IgD-negative memory B cell (primary cell): ENCODE data around the gene ZBTB12. TPM values are rescaled to one million over a fixed set of nuclear protein-coding genes. Genes with fewer than 3 reads are reported as not detected.
"Not testable (repeated sequence)": the region's sequence is repeated elsewhere in the genome, so short reads cannot be mapped to it uniquely, and the experiment has no call there.

ENCODE experiments used
- H3K27ac Mint-ChIP-seq, 3 donors: one replicate each; pipeline ENCODE4 v1.8.0; 2020 to 2022; ENCODE audit warnings: mild to moderate bottlenecking in 3 of 3, mixed read lengths in 3 of 3, moderate library complexity in 1 of 3
- H3K27me3 Mint-ChIP-seq: one replicate; pipeline ENCODE4 v1.8.0; 2021; ENCODE audit warnings: mixed read lengths
- H3K36me3 Mint-ChIP-seq: one replicate; pipeline ENCODE4 v1.8.0; 2020; ENCODE audit warnings: mild to moderate bottlenecking, mixed read lengths
- H3K4me1 Mint-ChIP-seq, 3 donors: one replicate each; pipeline ENCODE4 v1.8.0; 2020 to 2022; ENCODE audit warnings: mixed read lengths in 3 of 3, mild to moderate bottlenecking in 1 of 3
- H3K4me3 Mint-ChIP-seq, 4 donors: one replicate each; pipeline ENCODE4 v1.8.0; 2020 to 2022; ENCODE audit warnings: mild to moderate bottlenecking in 4 of 4, mixed read lengths in 4 of 4, moderate library complexity in 3 of 4
- H3K9me3 Mint-ChIP-seq, 3 donors: one replicate each; pipeline ENCODE4 v1.8.0; 2020 to 2021; ENCODE audit warnings: mixed read lengths in 3 of 3, mild to moderate bottlenecking in 1 of 3
- polyA plus RNA-seq: library from polyadenylated mRNA; unstranded; fragments of 300-500 nt; fragmentation: Illumina TruSeq; gene quantifications from one replicate; pipeline ENCODE4 v1.2.3, GENCODE V29; 2021

ZBTB12 gene
- polyA plus RNA-seq, 1 donor from 2014 or later: not detected

GRCh38 chr6:31864123-31864562, 37.7 kb downstream of the ZBTB12 start:
- not testable (repeated sequence) for H3K9me3 Mint-ChIP-seq, H3K36me3 Mint-ChIP-seq, H3K27me3 Mint-ChIP-seq
- H3K4me1 Mint-ChIP-seq: peaks cover 13 to 17% (median 14%) of the 10 kb centered on the region in 3 donors
- peak overlapping the region; percentile 85 to 97 (median 96) for H3K27ac Mint-ChIP-seq
- peak overlapping the region; percentile 85 to 98 (median 95) for H3K4me3 Mint-ChIP-seq

DNA sequence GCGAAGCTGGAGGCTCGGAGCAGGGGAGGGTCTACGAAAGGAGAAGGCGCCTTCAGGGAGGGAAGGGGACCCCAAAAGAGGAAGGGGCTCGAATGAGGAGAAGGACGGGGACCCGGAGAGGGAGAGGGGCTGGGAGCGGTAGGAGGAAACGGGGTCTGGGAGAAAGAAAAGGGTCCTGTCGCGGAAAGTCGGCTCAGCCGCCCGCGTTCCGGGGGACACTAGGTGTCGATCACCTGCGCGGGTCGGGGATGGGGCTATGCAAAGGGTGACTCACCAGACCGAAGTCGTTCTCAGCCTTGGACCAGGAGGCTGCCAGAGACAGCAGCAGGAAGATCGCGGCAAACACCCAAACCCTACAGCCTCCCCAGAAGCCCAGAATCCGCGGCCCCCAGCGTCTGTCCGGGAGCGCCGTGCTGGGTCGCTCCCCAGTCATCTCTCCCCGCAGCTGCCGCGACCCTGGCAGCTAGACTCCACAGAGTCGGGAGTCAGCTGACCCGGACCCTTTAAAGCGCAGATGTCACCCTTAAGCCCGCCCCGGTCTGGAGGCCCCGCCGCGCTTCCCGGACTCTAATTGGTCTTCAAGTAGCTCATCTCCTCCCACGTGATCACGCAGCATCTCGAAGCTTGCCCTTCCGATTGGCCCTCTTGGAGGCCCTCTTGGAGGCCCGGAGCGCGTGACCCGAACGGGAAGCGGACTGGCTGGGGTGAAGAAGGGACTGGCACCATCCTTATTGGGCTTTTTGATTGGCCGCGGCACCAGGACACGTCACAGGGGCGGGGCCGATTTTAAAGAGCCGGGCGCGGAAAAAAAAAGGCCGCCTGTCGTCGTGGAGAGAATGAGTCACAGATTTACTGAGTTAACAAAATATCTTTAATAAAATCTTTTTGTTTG, 39.3 kb downstream of the ZBTB12 start, which contains the start of gene NEU1:
Gene NEU1 (minus strand): TSS at position 478 of the 892 bp plus-strand sequence. CDS start 45 bp downstream, at position 433.
- Mint-ChIP-seq H3K9me3 (no peaks in the 10 kb centered on the region), H3K4me3 (peak within 1 kb of the TSS; percentile 85 to 98 (median 95)), H3K36me3 (peaks cover 5% of the 10 kb centered on the region), H3K27me3 (no peaks in the 10 kb centered on the region), H3K27ac (peak within 1 kb of the TSS; percentile 85 to 97 (median 96)), H3K4me1 (peaks cover 13 to 17% (median 14%) of the 10 kb centered on the region in 3 donors)

DNA sequence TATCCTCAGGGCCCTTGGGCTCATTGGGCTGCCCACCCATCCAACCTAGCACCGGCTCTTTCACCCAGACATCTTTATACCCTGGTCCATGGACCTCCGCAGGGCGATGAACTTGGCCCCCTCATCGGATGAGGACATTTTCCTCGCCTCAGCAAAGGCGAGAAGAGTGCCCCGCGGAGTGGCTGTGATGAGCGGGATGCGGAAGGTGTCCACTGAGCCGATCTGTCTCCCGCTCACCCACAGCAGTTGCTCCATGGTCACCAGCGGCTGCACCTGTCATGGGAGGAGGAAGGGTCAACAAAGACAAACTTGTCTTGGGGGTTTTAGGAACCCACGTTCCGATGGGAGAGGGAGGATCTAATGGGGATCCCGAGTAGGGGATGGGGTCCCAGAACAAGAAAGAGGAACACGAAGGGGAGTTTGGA, 40.0 kb downstream of the ZBTB12 start:
- Mint-ChIP-seq H3K9me3 (no peaks in the 10 kb centered on the region), H3K27ac (peak overlapping the region; percentile 85 to 97 (median 96)), H3K4me3 (peak overlapping the region; percentile 85 to 98 (median 95)), H3K27me3 (no peaks in the 10 kb centered on the region), H3K36me3 (peaks cover 5% of the 10 kb centered on the region), H3K4me1 (peaks cover 13 to 17% (median 14%) of the 10 kb centered on the region in 3 donors)

- Mint-ChIP-seq H3K4me1 (peaks cover 13 to 17% (median 14%) of the 10 kb centered on the region in 3 donors), H3K27ac (peak overlapping the region in 1 of 3 donors; percentile 85), H3K9me3 (no peaks in the 10 kb centered on the region), H3K36me3 (peaks cover 5% of the 10 kb centered on the region), H3K4me3 (peak overlapping the region in 2 of 4 donors; percentile 85 to 95), H3K27me3 (no peaks in the 10 kb centered on the region)
Observed at GRCh38 chr6:31861150-31861549, 40.7 kb downstream of the ZBTB12 start.

- Mint-ChIP-seq H3K9me3 (no peaks in the 10 kb centered on the region), H3K4me1 (peaks cover 13 to 17% (median 14%) of the 10 kb centered on the region in 3 donors), H3K36me3 (peaks cover 5% of the 10 kb centered on the region), H3K27me3 (no peaks in the 10 kb centered on the region), H3K4me3 (peak overlapping the region in 2 of 4 donors; percentile 49 to 71), H3K27ac (peak overlapping the region in 2 of 3 donors; percentile 40 to 68)
Observed at GRCh38 chr6:31860349-31860748, 41.5 kb downstream of the ZBTB12 start.

GRCh38 chr6:31859923-31860322, 42.0 kb downstream of the ZBTB12 start:
- Mint-ChIP-seq H3K27ac (peak overlapping the region in 2 of 3 donors; percentile 40 to 68), H3K36me3 (peaks cover 5% of the 10 kb centered on the region), H3K4me3 (peak overlapping the region in 2 of 4 donors; percentile 49 to 71)

DNA sequence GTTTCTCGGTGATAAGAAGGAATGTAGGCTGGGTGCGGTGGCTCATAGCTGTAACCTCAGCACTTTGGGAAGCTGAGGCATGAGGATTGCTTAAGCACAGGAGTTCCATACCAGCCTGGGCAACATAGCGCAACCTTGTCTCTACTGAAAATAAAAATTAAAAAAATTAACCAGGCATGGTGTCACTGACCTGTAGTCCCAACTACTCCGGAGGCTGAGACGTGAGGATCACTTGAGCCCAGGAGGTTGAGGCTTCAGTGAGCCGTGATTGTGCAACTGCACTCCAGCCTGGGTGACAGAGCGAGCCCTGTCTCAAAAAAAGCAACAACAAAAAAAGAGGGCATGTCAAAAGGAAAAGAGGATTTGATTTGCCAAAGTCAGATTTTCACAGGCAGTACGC, 43.2 kb downstream of the ZBTB12 start:
- Mint-ChIP-seq H3K36me3 (peaks cover 5% of the 10 kb centered on the region), H3K4me3 (peak overlapping the region in 1 of 4 donors; percentile 50), H3K9me3 (no peaks in the 10 kb centered on the region), H3K27ac (no peak overlapping the region), H3K4me1 (peaks cover 10 to 16% (median 11%) of the 10 kb centered on the region in 3 donors), H3K27me3 (no peaks in the 10 kb centered on the region)

More at GRCh38 chr6:31859923-31860322, 42.0 kb downstream of the ZBTB12 start:
- no peaks in the 10 kb centered on the region for H3K27me3 Mint-ChIP-seq
- no peaks in the 10 kb centered on the region for H3K9me3 Mint-ChIP-seq
- H3K4me1 Mint-ChIP-seq: peaks cover 13 to 17% (median 14%) of the 10 kb centered on the region in 3 donors

- H3K4me1 Mint-ChIP-seq: peaks cover 6 to 13% (median 6%) of the 10 kb centered on the region in 3 donors
- H3K27ac Mint-ChIP-seq, H3K27me3 Mint-ChIP-seq, H3K9me3 Mint-ChIP-seq, H3K36me3 Mint-ChIP-seq, H3K4me3 Mint-ChIP-seq: not testable (repeated sequence)
Observed at GRCh38 chr6:31857774-31858173, 44.1 kb downstream of the ZBTB12 start.

DNA sequence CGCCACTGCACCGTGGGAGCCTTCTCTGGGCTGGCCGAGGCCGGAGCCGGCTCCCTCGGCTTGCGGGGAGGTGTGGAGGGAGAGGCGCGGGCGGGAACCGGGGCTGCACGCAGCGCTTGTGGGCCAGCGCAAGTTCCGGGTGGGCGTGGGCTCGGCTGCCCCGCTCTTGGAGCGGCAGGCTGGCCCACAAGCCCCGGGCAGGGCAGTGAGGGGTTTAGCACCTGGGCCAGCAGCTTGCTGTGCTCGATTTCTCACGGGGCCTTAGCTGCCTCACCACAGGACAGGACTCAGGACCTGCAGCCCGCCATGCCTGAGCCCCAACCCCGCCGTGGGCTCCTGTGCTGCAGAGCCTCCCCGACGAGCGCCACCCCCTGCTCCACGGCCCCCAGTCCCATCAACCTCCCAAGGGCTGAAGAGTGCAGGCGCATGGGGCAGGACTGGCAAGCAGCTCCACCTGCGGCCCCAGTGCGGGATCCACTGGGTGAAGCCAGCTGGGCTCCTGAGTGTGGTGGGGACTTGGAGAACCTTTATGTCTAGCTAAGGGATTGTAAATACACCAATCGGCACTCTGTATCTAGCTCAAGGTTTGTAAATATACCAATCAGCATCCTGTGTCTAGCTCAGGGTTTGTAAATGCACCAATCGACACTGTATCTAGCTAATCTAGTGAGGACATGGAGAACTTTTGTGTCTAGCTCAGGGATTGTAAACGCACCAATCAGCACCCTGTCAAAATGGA, 49.7 kb downstream of the ZBTB12 start:
- not testable (repeated sequence) for H3K4me1 Mint-ChIP-seq, H3K36me3 Mint-ChIP-seq

GRCh38 chr6:31851485-31851832, 50.4 kb downstream of the ZBTB12 start:
- Mint-ChIP-seq H3K9me3 (no peaks in the 10 kb centered on the region), H3K27me3 (no peaks in the 10 kb centered on the region), H3K4me3 (no peak overlapping the region), H3K4me1 (no peaks in the 10 kb centered on the region), H3K27ac (no peak overlapping the region), H3K36me3 (peaks cover 5% of the 10 kb centered on the region)

More for the DNA sequence above, 49.7 kb downstream of the ZBTB12 start:
- not testable (repeated sequence) for H3K9me3 Mint-ChIP-seq, H3K27ac Mint-ChIP-seq, H3K27me3 Mint-ChIP-seq, H3K4me3 Mint-ChIP-seq

DNA sequence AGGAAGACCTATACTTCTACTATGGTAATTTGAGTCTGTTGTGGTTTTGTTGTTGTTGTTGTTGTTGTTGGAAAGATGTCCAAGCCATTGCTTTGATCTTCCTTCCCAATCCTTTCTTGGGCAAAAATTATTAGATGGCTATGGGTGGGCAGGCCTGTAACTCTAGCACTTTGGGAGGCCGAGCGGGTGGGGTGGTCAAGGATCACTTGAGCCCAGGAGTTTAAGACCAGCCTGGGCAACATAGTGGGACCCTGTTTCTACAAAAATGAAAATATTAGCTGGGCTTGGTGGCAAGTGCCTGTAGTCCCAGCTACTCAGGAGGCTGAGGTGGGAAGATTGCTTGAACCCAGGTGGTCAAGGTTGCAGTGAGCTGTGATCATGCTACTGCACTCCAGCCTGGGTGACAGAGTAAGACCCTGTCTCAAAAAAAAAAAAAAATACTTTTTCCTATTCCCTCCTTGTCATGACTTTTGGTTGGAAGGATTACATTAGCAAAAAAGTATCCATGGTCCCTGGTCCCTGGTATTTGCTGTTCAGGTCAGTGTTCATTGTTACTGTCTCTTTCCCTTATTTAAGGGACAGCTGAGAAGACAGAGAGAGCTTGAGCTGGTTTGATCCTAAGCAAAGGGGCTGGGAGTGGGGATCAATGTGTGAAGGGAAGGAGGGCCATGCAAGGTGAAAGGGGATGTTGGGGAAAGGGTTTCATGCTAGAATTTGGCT, 51.0 kb downstream of the ZBTB12 start:
- Mint-ChIP-seq H3K4me3 (no peak overlapping the region), H3K4me1 (no peaks in the 10 kb centered on the region), H3K27me3 (no peaks in the 10 kb centered on the region), H3K27ac (no peak overlapping the region), H3K9me3 (no peaks in the 10 kb centered on the region), H3K36me3 (peaks cover 5% of the 10 kb centered on the region)

Other genes starting within 250 kb of the ZBTB12 start
- 30.9 TPM for gene BAG6, start 249.4 kb downstream of the ZBTB12 start, polyA plus RNA-seq
- 8.5 TPM for gene APOM, start 246.2 kb downstream of the ZBTB12 start, polyA plus RNA-seq
- 28.1 TPM for gene C6orf47, start 241.3 kb downstream of the ZBTB12 start, polyA plus RNA-seq
- gene GPANK1, start 237.1 kb downstream of the ZBTB12 start, polyA plus RNA-seq: 24.1 TPM
- gene CSNK2B, start 236.0 kb downstream of the ZBTB12 start, polyA plus RNA-seq: 268 TPM
- gene LY6G5B, start 232.1 kb downstream of the ZBTB12 start, polyA plus RNA-seq: 0.49 TPM
- 3.2 TPM for gene LY6G5C, start 221.0 kb downstream of the ZBTB12 start, polyA plus RNA-seq
- 40.1 TPM for gene ABHD16A, start 198.8 kb downstream of the ZBTB12 start, polyA plus RNA-seq
- gene LY6G6F, start 195.2 kb downstream of the ZBTB12 start, polyA plus RNA-seq: 0.95 TPM
- gene LY6G6D, start 186.7 kb downstream of the ZBTB12 start, polyA plus RNA-seq: not detected
- gene LY6G6C, start 180.3 kb downstream of the ZBTB12 start, polyA plus RNA-seq: not detected
- gene MPIG6B, start 178.7 kb downstream of the ZBTB12 start, polyA plus RNA-seq: 1.8 TPM
- 119 TPM for gene DDAH2, start 172.8 kb downstream of the ZBTB12 start, polyA plus RNA-seq
- 861 TPM for gene CLIC1, start 165.6 kb downstream of the ZBTB12 start, polyA plus RNA-seq
- 4.2 TPM for gene MSH5, start 162.1 kb downstream of the ZBTB12 start, polyA plus RNA-seq
- not detected for gene SAPCD1, start 139.4 kb downstream of the ZBTB12 start, polyA plus RNA-seq
- 2.6 TPM for gene VWA7, start 124.8 kb downstream of the ZBTB12 start, polyA plus RNA-seq
- gene VARS1, start 106.3 kb downstream of the ZBTB12 start, polyA plus RNA-seq: 83.0 TPM
- gene LSM2, start 95.1 kb downstream of the ZBTB12 start, polyA plus RNA-seq: 100 TPM
- 1.2 TPM for gene HSPA1L, start 86.8 kb downstream of the ZBTB12 start, polyA plus RNA-seq
- 49.5 TPM for gene HSPA1A, start 86.5 kb downstream of the ZBTB12 start, polyA plus RNA-seq
- gene HSPA1B, start 74.3 kb downstream of the ZBTB12 start, polyA plus RNA-seq: 5.7 TPM
- gene NEU1, start 39.3 kb downstream of the ZBTB12 start, polyA plus RNA-seq: 25.0 TPM
- gene SLC44A4, start 23.1 kb downstream of the ZBTB12 start, polyA plus RNA-seq: not detected
- gene EHMT2, start 4.4 kb downstream of the ZBTB12 start, polyA plus RNA-seq: 49.3 TPM
- gene C2, start 25.6 kb upstream of the ZBTB12 start, polyA plus RNA-seq: not detected
- gene CFB, start 44.0 kb upstream of the ZBTB12 start, polyA plus RNA-seq: not detected
- gene NELFE, start 56.9 kb upstream of the ZBTB12 start, polyA plus RNA-seq: 51.3 TPM
- 12.7 TPM for gene SKIC2, start 57.1 kb upstream of the ZBTB12 start, polyA plus RNA-seq
- gene DXO, start 70.1 kb upstream of the ZBTB12 start, polyA plus RNA-seq: 16.2 TPM
- gene C4A, start 80.0 kb upstream of the ZBTB12 start, polyA plus RNA-seq: 0.23 TPM
- gene C4B, start 112.7 kb upstream of the ZBTB12 start, polyA plus RNA-seq: not detected
- not detected for gene CYP21A2, start 136.3 kb upstream of the ZBTB12 start, polyA plus RNA-seq
- 0.21 TPM for gene TNXB, start 207.3 kb upstream of the ZBTB12 start, polyA plus RNA-seq
- gene ATF6B, start 226.2 kb upstream of the ZBTB12 start, polyA plus RNA-seq: 25.5 TPM
- 4.1 TPM for gene FKBPL, start 228.2 kb upstream of the ZBTB12 start, polyA plus RNA-seq
- gene PRRT1, start 249.9 kb upstream of the ZBTB12 start, polyA plus RNA-seq: not detected